ENCODE results near the gene CCDC47.
"Not testable (repeated sequence)": the region's sequence is repeated elsewhere in the genome, so short reads cannot be mapped to it uniquely, and the experiment has no call there.

The CCDC47 gene

DNA sequence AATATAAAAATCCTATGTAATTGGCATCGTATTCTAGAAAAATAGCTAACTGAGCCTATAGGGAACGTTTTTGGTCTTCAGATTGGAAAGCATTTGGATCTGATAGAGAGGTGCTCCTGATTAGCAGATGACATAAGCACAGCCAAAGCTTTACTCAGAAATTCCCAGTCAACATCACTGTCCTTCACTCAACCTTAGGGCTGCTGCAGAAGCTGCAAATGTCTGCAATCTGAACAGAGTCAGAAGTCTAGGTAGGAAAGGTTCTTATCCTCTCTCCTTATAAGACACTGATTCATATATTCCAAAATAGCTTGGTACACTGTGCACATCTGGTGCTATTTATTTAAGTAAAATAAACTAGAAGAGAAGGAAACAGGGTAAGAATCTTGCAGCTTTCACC lies 51.0 kb downstream of the CCDC47 start:
- H3K4me3 ChIP-seq (ENCODE audit: insufficient read depth, low read length, poor library complexity, severe bottlenecking), result no peak overlapping the region
- H3K27me3 ChIP-seq (ENCODE audit: low read length), result no peaks in the 10 kb centered on the region
- H3K9me3 ChIP-seq (ENCODE audit: insufficient read depth, low read length), result no peaks in the 10 kb centered on the region
- H2AFZ ChIP-seq (ENCODE audit: low read depth, low read length, severe bottlenecking), result no peak overlapping the region
- no peak overlapping the region for H3K27ac ChIP-seq (ENCODE audit: low read depth, low read length)
- H3K79me2 ChIP-seq (ENCODE audit: insufficient read depth, low read length), result no peaks in the 10 kb centered on the region
- H3F3A ChIP-seq (ENCODE audit: insufficient read depth), result peaks cover 15% of the 10 kb centered on the region
- no peaks in the 10 kb centered on the region for H4K20me1 ChIP-seq (ENCODE audit: low read depth, low read length)
- H3K4me2 ChIP-seq (ENCODE audit: low read depth, low read length, poor library complexity, severe bottlenecking), result no peak overlapping the region
- H3K36me3 ChIP-seq (ENCODE audit: low read length), result peaks cover 13% of the 10 kb centered on the region; the same call in 1 of the 2 replicates
- H3K9ac ChIP-seq (ENCODE audit: low read length), result no peak overlapping the region
- TF ChIP-seq, protein P1, sequence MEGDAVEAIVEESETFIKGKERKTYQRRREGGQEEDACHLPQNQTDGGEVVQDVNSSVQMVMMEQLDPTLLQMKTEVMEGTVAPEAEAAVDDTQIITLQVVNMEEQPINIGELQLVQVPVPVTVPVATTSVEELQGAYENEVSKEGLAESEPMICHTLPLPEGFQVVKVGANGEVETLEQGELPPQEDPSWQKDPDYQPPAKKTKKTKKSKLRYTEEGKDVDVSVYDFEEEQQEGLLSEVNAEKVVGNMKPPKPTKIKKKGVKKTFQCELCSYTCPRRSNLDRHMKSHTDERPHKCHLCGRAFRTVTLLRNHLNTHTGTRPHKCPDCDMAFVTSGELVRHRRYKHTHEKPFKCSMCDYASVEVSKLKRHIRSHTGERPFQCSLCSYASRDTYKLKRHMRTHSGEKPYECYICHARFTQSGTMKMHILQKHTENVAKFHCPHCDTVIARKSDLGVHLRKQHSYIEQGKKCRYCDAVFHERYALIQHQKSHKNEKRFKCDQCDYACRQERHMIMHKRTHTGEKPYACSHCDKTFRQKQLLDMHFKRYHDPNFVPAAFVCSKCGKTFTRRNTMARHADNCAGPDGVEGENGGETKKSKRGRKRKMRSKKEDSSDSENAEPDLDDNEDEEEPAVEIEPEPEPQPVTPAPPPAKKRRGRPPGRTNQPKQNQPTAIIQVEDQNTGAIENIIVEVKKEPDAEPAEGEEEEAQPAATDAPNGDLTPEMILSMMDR (IDR thresholded peaks at IDR 0.05; ENCODE audit: insufficient read depth, low read length, poor library complexity, severe bottlenecking), result no peak
- no peak for TF ChIP-seq EZH2phosphoT487 (conservative IDR thresholded peaks at IDR 0.05; ENCODE audit: low read length)
- no peaks in the 10 kb centered on the region for H3K9me2 ChIP-seq (replicated peaks; ENCODE audit: insufficient read depth, low read length)

DNA sequence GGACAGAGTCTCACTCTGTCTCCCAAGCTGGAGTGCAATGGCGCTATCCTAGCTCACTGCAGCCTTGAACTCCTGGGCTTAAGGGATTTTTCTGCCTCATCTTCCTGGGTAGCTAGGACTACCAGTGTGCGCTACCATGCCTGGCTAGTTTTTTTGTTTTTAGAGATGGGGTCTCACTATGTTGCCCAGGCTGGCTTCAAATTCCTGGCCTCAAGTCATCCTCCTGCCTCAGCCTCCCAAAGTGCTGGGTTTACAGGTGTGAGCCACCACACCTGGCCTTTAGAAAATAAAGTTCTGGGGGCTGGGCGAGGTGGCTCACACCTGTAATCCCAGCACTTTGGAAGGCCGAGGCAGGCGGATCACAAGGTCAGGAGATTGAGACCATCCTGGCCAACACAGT lies 53.2 kb downstream of the CCDC47 start:
- H3F3A ChIP-seq (ENCODE audit: insufficient read depth), result peaks cover 13% of the 10 kb centered on the region; the same call in 1 of the 2 replicates
- not testable (repeated sequence) for H3K9ac ChIP-seq (ENCODE audit: low read length); H3K27ac ChIP-seq (ENCODE audit: low read depth, low read length); H2AFZ ChIP-seq (ENCODE audit: low read depth, low read length, severe bottlenecking); H4K20me1 ChIP-seq (ENCODE audit: low read depth, low read length); H3K9me2 ChIP-seq (replicated peaks; ENCODE audit: insufficient read depth, low read length); H3K4me3 ChIP-seq (ENCODE audit: insufficient read depth, low read length, poor library complexity, severe bottlenecking); H3K27me3 ChIP-seq (ENCODE audit: low read length); H3K4me2 ChIP-seq (ENCODE audit: low read depth, low read length, poor library complexity, severe bottlenecking); H3K9me3 ChIP-seq (ENCODE audit: insufficient read depth, low read length); H3K79me2 ChIP-seq (ENCODE audit: insufficient read depth, low read length); H3K36me3 ChIP-seq (ENCODE audit: low read length)

DNA sequence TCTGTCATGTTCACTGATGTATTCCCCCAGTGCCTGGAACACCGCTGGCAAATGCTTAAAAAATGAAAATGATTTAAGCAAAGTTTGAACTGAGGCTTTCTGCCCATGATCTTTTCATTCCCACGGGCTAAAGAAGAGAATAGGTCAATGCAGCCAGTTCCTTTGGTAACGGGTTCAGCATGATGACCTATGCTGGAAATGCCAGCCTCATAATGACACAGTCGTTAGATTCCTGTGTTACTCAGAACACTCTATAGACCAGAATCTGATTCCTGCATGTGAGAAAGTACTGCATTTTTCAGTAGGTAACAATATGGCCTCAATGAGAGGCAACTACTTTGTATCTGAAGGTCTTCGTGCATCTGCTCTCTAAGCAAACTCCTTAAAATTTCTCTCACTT lies 54.4 kb downstream of the CCDC47 start:
- no peak overlapping the region for H2AFZ ChIP-seq (ENCODE audit: low read depth, low read length, severe bottlenecking)
- H3K27ac ChIP-seq (ENCODE audit: low read depth, low read length), result no peak overlapping the region
- H3K9ac ChIP-seq (ENCODE audit: low read length), result no peak overlapping the region
- no peaks in the 10 kb centered on the region for H3K9me3 ChIP-seq (ENCODE audit: insufficient read depth, low read length)
- no peaks in the 10 kb centered on the region for H3K27me3 ChIP-seq (ENCODE audit: low read length)
- no peaks in the 10 kb centered on the region for H3K79me2 ChIP-seq (ENCODE audit: insufficient read depth, low read length)
- no peaks in the 10 kb centered on the region for H3K9me2 ChIP-seq (replicated peaks; ENCODE audit: insufficient read depth, low read length)
- TF ChIP-seq, protein P1 (IDR thresholded peaks at IDR 0.05; ENCODE audit: insufficient read depth, low read length, poor library complexity, severe bottlenecking), result no peak
- TF ChIP-seq EZH2phosphoT487 (conservative IDR thresholded peaks at IDR 0.05; ENCODE audit: low read length), result no peak
- H3K4me2 ChIP-seq (ENCODE audit: low read depth, low read length, poor library complexity, severe bottlenecking), result no peak overlapping the region
- peaks cover 9% of the 10 kb centered on the region; the same call in 1 of the 2 replicates for H3K36me3 ChIP-seq (ENCODE audit: low read length)
- peaks cover 13% of the 10 kb centered on the region; the same call in 1 of the 2 replicates for H3F3A ChIP-seq (ENCODE audit: insufficient read depth)
- no peak overlapping the region for H3K4me3 ChIP-seq (ENCODE audit: insufficient read depth, low read length, poor library complexity, severe bottlenecking)
- H4K20me1 ChIP-seq (ENCODE audit: low read depth, low read length), result no peaks in the 10 kb centered on the region

DNA sequence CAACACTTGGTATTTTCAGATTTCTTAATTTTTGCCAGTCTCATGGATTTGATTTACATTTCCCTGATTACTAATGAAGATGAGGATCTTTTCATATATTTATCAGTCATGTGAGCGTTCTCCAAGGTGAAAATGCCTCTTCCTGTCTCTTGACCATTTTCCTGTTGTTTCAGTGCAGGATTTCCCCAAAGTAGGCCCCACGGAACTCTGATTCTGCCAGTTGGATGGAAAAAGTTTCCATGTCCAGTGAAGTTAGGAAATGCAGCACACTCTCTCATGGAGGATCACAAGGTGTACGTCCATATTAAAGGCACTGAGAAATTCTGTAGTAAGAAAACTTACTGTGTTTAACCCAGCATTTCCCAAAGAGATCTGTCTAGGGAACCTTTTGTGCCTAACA lies 57.0 kb downstream of the CCDC47 start:
- Histone ChIP-seq H3K27ac (ENCODE audit: low read depth, low read length) (no peak overlapping the region), H3F3A (ENCODE audit: insufficient read depth) (no peaks in the 10 kb centered on the region), H4K20me1 (ENCODE audit: low read depth, low read length) (no peaks in the 10 kb centered on the region), H3K9ac (ENCODE audit: low read length) (no peak overlapping the region), H3K4me3 (ENCODE audit: insufficient read depth, low read length, poor library complexity, severe bottlenecking) (no peak overlapping the region), H3K27me3 (ENCODE audit: low read length) (no peaks in the 10 kb centered on the region), H3K4me2 (ENCODE audit: low read depth, low read length, poor library complexity, severe bottlenecking) (no peak overlapping the region), H3K9me2 (replicated peaks; ENCODE audit: insufficient read depth, low read length) (no peaks in the 10 kb centered on the region), H3K9me3 (ENCODE audit: insufficient read depth, low read length) (no peaks in the 10 kb centered on the region), H3K36me3 (ENCODE audit: low read length) (0 out of 2 replicates have a peak, but pooled peaks cover 3% of the 10 kb centered on the region), H2AFZ (ENCODE audit: low read depth, low read length, severe bottlenecking) (no peak overlapping the region), H3K79me2 (ENCODE audit: insufficient read depth, low read length) (no peaks in the 10 kb centered on the region)
- TF ChIP-seq, protein P1 (IDR thresholded peaks at IDR 0.05; ENCODE audit: insufficient read depth, low read length, poor library complexity, severe bottlenecking), result no peak
- TF ChIP-seq EZH2phosphoT487 (conservative IDR thresholded peaks at IDR 0.05; ENCODE audit: low read length), result no peak
